Measurements from ENCODE around the gene FRRS1. TPM values are rescaled to one million over a fixed set of nuclear protein-coding genes. Genes with fewer than 3 reads are reported as not detected.

Gene FRRS1
- total and polyA plus RNA-seq, 4 donors = 1.9 to 9.2 (median 4.4) TPM

DNA sequence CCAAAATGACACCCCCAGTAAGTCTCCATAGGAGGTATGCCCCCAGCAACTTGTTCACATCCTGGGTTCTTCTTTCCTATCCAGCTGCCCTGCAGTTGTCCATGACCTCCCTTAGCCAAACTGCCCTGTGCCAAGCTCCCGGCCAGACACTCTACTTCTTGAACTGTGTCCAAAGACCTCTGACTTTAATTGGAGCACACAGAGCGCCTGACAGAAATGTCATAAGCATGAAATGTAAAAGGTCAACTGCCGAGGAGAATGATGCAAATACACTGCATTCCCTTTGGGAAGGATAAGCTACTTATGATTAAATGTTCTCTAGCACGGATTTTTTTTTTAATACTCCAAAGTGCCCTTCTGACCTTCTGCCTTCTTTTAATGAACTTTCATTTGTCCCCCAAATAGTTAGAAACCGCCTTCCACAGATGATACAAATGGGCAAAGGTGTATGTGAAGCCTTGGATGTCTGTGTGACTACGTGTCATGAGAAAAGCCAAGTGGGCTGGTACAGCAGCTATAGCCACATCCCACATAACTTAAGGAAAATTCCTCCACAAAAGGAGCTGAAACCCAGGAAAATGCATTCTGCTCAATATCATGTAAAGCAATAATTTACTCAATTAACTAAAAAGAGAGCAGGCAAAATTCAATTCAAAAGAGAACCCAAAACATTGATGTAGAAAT, 93.8 kb downstream of the FRRS1 start:
- DNase-seq (no peak), ATAC-seq (ENCODE audit: low FRiP score) (peak; percentile 48)
- Histone ChIP-seq H3K27ac (ENCODE audit: low read depth in 1 of 2, low read length in 2 of 2) (no peak overlapping the region), H3K4me3 (ENCODE audit: low read length in 2 of 2) (no peak overlapping the region), H3K36me3 (ENCODE audit: control insufficient read depth in 1 of 2, insufficient read depth in 2 of 2, low read length in 1 of 2) (no peaks in the 10 kb centered on the region), H3K27me3 (ENCODE audit: control insufficient read depth in 1 of 2, insufficient read depth in 2 of 2, low read length in 1 of 2) (no peaks in the 10 kb centered on the region), H3K9me3 (ENCODE audit: control insufficient read depth, low read length) (no peaks in the 10 kb centered on the region), H3K4me1 (ENCODE audit: control insufficient read depth in 1 of 2, insufficient read depth in 2 of 2, low read length in 2 of 2) (no peaks in the 10 kb centered on the region)
- 36 to 37% methylated on average over 6 of the region's 6 CpGs for WGBS, 2 donors
- intact Hi-C loops (cut with DNase I) = no loop called here

DNA sequence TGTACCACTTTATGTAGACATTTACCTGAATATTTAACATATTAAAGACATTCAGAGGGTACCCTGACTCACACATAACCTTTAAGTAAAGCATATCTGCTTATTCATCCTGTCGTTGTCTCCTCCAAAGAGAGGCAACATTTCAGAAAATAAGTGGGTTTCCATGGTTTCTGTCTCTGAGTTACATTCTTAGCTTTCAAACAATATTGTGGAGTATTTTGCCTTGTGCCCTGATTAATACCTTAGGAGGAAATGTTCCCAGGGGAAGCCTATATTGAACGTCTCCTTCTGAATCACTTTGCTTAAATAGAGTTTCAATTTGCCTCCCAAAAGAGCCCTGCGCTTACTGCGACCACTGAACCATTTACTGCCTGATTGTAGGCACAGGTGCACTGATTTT, 94.4 kb downstream of the FRRS1 start:
- DNase-seq (no peak), ATAC-seq (ENCODE audit: low FRiP score) (no peak)
- H3K4me1 ChIP-seq (ENCODE audit: control insufficient read depth in 1 of 2, insufficient read depth in 2 of 2, low read length in 2 of 2) = no peaks in the 10 kb centered on the region
- no peak overlapping the region for H3K4me3 ChIP-seq (ENCODE audit: low read length in 2 of 2)
- no peak overlapping the region for H3K27ac ChIP-seq (ENCODE audit: low read depth in 1 of 2, low read length in 2 of 2)
- no peaks in the 10 kb centered on the region for H3K9me3 ChIP-seq (ENCODE audit: control insufficient read depth, low read length)
- no peaks in the 10 kb centered on the region for H3K27me3 ChIP-seq (ENCODE audit: control insufficient read depth in 1 of 2, insufficient read depth in 2 of 2, low read length in 1 of 2)
- 66 to 72% methylated on average over 4 of the region's 4 CpGs for WGBS, 2 donors
- H3K36me3 ChIP-seq (ENCODE audit: control insufficient read depth in 1 of 2, insufficient read depth in 2 of 2, low read length in 1 of 2) = no peaks in the 10 kb centered on the region
- intact Hi-C loops (cut with DNase I) = no loop called here

DNA sequence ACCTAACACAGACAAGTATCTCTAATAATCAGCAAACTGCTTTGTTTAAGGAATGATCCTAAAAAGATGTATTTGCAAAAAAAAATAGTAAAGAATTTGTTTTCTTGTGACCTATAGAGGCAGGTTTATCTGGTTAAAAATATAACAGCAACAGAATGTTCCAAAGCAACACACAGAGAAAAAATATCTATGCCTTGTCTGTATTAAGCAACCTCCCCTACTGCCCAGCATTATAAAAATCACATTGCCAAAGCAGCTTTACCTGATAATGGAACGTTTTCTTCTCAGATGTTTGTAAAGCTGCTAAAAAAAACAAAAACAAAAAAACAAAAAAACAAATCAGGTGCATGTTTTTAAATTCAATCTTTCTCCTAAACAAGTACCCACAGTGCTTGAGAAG, 95.9 kb downstream of the FRRS1 start:
- no peaks in the 10 kb centered on the region for H3K4me1 ChIP-seq (ENCODE audit: control insufficient read depth in 1 of 2, insufficient read depth in 2 of 2, low read length in 2 of 2)

DNA sequence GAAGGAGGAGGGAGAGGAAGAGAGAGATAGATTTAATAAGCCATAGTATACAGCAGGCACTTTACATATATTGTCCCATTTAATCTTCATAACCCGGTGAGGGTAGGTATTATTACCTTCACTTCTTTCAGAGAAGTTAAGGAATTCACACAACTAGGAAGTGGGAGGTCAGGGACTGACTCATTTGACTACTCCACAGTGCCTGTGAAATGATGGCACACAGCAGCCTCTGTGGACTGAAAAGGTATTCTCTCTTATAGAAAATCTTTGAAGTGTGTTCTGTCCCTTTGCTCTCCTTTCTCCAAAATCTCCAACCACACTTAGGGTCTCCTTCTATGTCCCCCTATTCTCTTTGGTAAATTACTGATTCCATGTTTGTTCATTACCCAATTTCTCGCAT, 96.6 kb downstream of the FRRS1 start:
- intact Hi-C loops (cut with DNase I) = no loop called here
- Histone ChIP-seq H3K36me3 (ENCODE audit: control insufficient read depth in 1 of 2, insufficient read depth in 2 of 2, low read length in 1 of 2) (no peaks in the 10 kb centered on the region), H3K4me3 (ENCODE audit: low read length in 2 of 2) (no peak overlapping the region), H3K4me1 (ENCODE audit: control insufficient read depth in 1 of 2, insufficient read depth in 2 of 2, low read length in 2 of 2) (no peaks in the 10 kb centered on the region), H3K27me3 (ENCODE audit: control insufficient read depth in 1 of 2, insufficient read depth in 2 of 2, low read length in 1 of 2) (no peaks in the 10 kb centered on the region), H3K9me3 (ENCODE audit: control insufficient read depth, low read length) (no peaks in the 10 kb centered on the region), H3K27ac (ENCODE audit: low read depth in 1 of 2, low read length in 2 of 2) (no peak overlapping the region)
- WGBS, 2 donors = 91 to 92% methylated on average over 2 of the region's 2 CpGs
- no peak for ATAC-seq (ENCODE audit: low FRiP score)
- DNase-seq = no peak

More for the DNA sequence above, 95.9 kb downstream of the FRRS1 start:
- DNase-seq (no peak), ATAC-seq (ENCODE audit: low FRiP score) (no peak)
- intact Hi-C loops (cut with DNase I) = no loop called here
- Histone ChIP-seq H3K36me3 (ENCODE audit: control insufficient read depth in 1 of 2, insufficient read depth in 2 of 2, low read length in 1 of 2) (no peaks in the 10 kb centered on the region), H3K27ac (ENCODE audit: low read depth in 1 of 2, low read length in 2 of 2) (no peak overlapping the region), H3K4me3 (ENCODE audit: low read length in 2 of 2) (no peak overlapping the region), H3K9me3 (ENCODE audit: control insufficient read depth, low read length) (no peaks in the 10 kb centered on the region), H3K27me3 (ENCODE audit: control insufficient read depth in 1 of 2, insufficient read depth in 2 of 2, low read length in 1 of 2) (no peaks in the 10 kb centered on the region)
- WGBS, 2 donors = 27 to 33% methylated on average over 1 of the region's 1 CpG

DNA sequence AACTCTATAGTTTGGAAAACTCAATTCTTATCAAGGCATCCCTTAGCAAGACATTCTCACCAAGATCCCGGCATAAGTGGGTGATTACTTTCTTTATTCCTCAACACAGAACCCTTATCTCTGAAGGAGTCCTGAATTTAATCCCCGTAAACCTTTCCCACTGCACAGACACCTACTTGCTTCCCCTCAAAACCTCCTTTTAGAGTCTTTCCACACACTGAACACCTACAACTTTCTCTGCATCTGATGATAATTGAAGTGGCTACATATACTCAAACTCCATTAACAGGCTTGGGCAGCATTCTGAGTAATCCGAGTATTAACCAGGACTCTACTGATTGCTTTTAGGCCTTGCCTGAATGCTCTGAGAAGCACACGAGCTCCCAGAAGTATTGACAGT, 97.1 kb downstream of the FRRS1 start:
- Histone ChIP-seq H3K36me3 (ENCODE audit: control insufficient read depth in 1 of 2, insufficient read depth in 2 of 2, low read length in 1 of 2) (no peaks in the 10 kb centered on the region), H3K4me1 (ENCODE audit: control insufficient read depth in 1 of 2, insufficient read depth in 2 of 2, low read length in 2 of 2) (no peaks in the 10 kb centered on the region), H3K27ac (ENCODE audit: low read depth in 1 of 2, low read length in 2 of 2) (no peak overlapping the region), H3K27me3 (ENCODE audit: control insufficient read depth in 1 of 2, insufficient read depth in 2 of 2, low read length in 1 of 2) (no peaks in the 10 kb centered on the region), H3K9me3 (ENCODE audit: control insufficient read depth, low read length) (no peaks in the 10 kb centered on the region), H3K4me3 (ENCODE audit: low read length in 2 of 2) (no peak overlapping the region)
- ATAC-seq (ENCODE audit: low FRiP score) (no peak), DNase-seq (no peak)
- WGBS, 2 donors = 71 to 79% methylated on average over 4 of the region's 4 CpGs
- intact Hi-C loops (cut with DNase I) = no loop called here

DNA sequence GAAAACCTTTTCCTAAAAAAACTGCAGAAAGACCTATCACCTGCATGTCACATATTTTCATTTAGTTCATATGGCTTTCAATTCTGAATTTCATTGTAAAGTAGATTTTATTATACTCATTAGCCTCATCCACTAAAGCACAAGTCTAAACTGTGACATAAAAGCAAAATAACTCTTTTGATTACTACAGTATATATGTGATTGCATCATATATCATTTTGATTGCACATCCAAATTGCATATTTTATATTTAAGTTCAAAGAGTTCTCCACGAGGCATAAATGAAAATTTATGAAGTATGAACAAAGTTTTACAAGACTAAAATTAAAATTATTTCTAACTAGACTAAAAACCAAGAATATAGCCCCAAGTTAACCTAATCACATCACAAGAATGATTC, 101.2 kb downstream of the FRRS1 start:
- H3K9me3 ChIP-seq (ENCODE audit: control insufficient read depth, low read length) = no peaks in the 10 kb centered on the region
- intact Hi-C loops (cut with DNase I) = no loop called here
- DNase-seq (no peak), ATAC-seq (ENCODE audit: low FRiP score) (no peak)
- no peaks in the 10 kb centered on the region for H3K4me1 ChIP-seq (ENCODE audit: control insufficient read depth in 1 of 2, insufficient read depth in 2 of 2, low read length in 2 of 2)
- no peak overlapping the region for H3K4me3 ChIP-seq (ENCODE audit: low read length in 2 of 2)
- 33 to 48% methylated on average over 1 of the region's 1 CpG for WGBS, 2 donors
- no peak overlapping the region for H3K27ac ChIP-seq (ENCODE audit: low read depth in 1 of 2, low read length in 2 of 2)
- H3K27me3 ChIP-seq (ENCODE audit: control insufficient read depth in 1 of 2, insufficient read depth in 2 of 2, low read length in 1 of 2) = no peaks in the 10 kb centered on the region
- H3K36me3 ChIP-seq (ENCODE audit: control insufficient read depth in 1 of 2, insufficient read depth in 2 of 2, low read length in 1 of 2) = no peaks in the 10 kb centered on the region

DNA sequence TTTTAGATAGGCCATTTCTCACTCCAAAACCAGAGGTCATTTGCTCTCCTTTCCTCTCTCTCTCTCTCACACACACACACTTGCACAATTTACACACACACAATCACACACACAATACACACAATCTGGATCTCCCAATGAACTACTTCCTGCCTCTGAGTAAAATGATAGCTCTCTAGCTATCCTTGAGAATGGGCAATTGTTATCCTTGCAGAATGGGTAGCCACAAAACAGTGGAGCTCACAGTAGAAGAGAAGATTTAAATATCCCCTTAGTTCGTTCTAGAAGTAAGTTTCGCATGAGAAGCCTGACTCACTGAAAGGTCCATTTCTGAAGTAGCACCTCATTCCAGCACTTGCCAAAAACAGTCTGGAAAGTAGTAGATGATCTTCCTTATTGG, 102.9 kb downstream of the FRRS1 start:
- no peak for ATAC-seq (ENCODE audit: low FRiP score)
- Histone ChIP-seq H3K36me3 (ENCODE audit: control insufficient read depth in 1 of 2, insufficient read depth in 2 of 2, low read length in 1 of 2) (no peaks in the 10 kb centered on the region), H3K4me3 (ENCODE audit: low read length in 2 of 2) (no peak overlapping the region), H3K27ac (ENCODE audit: low read depth in 1 of 2, low read length in 2 of 2) (no peak overlapping the region), H3K4me1 (ENCODE audit: control insufficient read depth in 1 of 2, insufficient read depth in 2 of 2, low read length in 2 of 2) (no peaks in the 10 kb centered on the region), H3K27me3 (ENCODE audit: control insufficient read depth in 1 of 2, insufficient read depth in 2 of 2, low read length in 1 of 2) (no peaks in the 10 kb centered on the region), H3K9me3 (ENCODE audit: control insufficient read depth, low read length) (no peaks in the 10 kb centered on the region)
- DNase-seq = no peak
- intact Hi-C loops (cut with DNase I) = no loop called here
- WGBS, 2 donors = 89 to 91% methylated on average over 2 of the region's 2 CpGs

DNA sequence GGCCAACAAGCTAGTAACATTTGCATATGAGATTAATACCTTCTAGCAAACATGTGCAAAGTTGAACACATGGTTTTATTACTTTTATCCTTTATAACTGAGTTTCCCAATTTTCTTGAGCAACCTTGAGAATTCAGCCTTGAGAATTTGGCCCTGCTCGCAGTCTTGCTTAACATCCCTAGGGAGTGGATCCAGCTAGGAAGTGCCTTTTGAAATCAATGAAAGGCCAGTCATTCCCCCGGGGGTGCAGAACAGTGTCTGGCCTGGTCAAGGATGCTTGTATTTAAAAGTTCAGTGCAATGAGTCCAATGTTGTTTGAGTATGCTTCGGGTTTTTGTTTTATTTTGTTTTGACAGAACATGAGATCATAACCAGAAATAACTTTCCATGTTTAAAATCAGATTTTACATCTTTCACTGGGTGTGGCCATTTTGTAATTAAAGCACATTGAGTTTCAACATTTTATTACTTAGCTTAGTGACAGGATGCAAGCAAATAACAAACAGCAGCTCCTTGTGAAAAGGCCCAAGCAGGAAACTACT, 103.8 kb downstream of the FRRS1 start:
- intact Hi-C loops (cut with DNase I) = no loop called here
- Histone ChIP-seq H3K9me3 (ENCODE audit: control insufficient read depth, low read length) (no peaks in the 10 kb centered on the region), H3K36me3 (ENCODE audit: control insufficient read depth in 1 of 2, insufficient read depth in 2 of 2, low read length in 1 of 2) (no peaks in the 10 kb centered on the region), H3K4me3 (ENCODE audit: low read length in 2 of 2) (no peak overlapping the region), H3K27me3 (ENCODE audit: control insufficient read depth in 1 of 2, insufficient read depth in 2 of 2, low read length in 1 of 2) (no peaks in the 10 kb centered on the region), H3K27ac (ENCODE audit: low read depth in 1 of 2, low read length in 2 of 2) (no peak overlapping the region), H3K4me1 (ENCODE audit: control insufficient read depth in 1 of 2, insufficient read depth in 2 of 2, low read length in 2 of 2) (no peaks in the 10 kb centered on the region)
- DNase-seq (peak; percentile 61 to 79), ATAC-seq (ENCODE audit: low FRiP score) (peak; percentile 82)
- WGBS, 2 donors = 24% methylated on average over 3 of the region's 3 CpGs

DNA sequence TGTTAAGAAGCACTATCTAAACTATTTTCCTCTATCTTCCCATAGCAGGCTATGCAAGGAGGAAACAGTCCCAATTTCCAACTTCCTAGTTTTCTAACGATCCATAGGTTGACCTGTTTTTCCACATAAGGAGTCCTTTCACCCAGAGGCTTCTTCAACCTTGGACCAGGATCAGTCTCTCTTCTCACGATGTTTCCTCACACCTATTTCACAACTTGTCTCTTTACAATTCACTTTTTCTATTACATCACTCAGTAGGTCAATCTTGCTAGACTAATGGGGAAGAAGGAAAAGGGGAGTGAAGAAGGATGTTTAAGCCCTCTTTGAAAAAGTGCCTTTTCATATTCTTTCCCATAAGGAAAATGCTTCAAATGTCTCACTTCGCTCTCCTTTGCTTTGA, 104.7 kb downstream of the FRRS1 start:
- no peaks in the 10 kb centered on the region for H3K9me3 ChIP-seq (ENCODE audit: control insufficient read depth, low read length)
- intact Hi-C loops (cut with DNase I) = no loop called here
- H3K4me1 ChIP-seq (ENCODE audit: control insufficient read depth in 1 of 2, insufficient read depth in 2 of 2, low read length in 2 of 2) = no peaks in the 10 kb centered on the region
- H3K27ac ChIP-seq (ENCODE audit: low read depth in 1 of 2, low read length in 2 of 2) = no peak overlapping the region
- no peaks in the 10 kb centered on the region for H3K27me3 ChIP-seq (ENCODE audit: control insufficient read depth in 1 of 2, insufficient read depth in 2 of 2, low read length in 1 of 2)
- DNase-seq = no peak
- no peak for ATAC-seq (ENCODE audit: low FRiP score)
- H3K4me3 ChIP-seq (ENCODE audit: low read length in 2 of 2) = no peak overlapping the region
- no peaks in the 10 kb centered on the region for H3K36me3 ChIP-seq (ENCODE audit: control insufficient read depth in 1 of 2, insufficient read depth in 2 of 2, low read length in 1 of 2)
- 77 to 83% methylated on average over 3 of the region's 3 CpGs for WGBS, 2 donors

Measured in aorta (tissue), 5 donors.